Measurements from ENCODE around the gene RSPH1. TPM values are rescaled to one million over a fixed set of nuclear protein-coding genes. Genes with fewer than 3 reads are reported as not detected.

RSPH1 gene
- total RNA-seq, 2 donors from 2014 or later, result not detected

GRCh38 chr21:42461185-42461520 lies 34.9 kb downstream of the RSPH1 start:
- no peak for DNase-seq (ENCODE audit: low spot score)
- TF ChIP-seq CTCF (IDR thresholded peaks at IDR 0.05), result no peak
- Histone ChIP-seq H3K4me1 (no peaks in the 10 kb centered on the region), H3K27ac (no peak overlapping the region), H3K4me3 (no peak overlapping the region), H3K36me3 (no peaks in the 10 kb centered on the region), H3K27me3 (no peaks in the 10 kb centered on the region), H3K9me3 (no peaks in the 10 kb centered on the region)

DNA sequence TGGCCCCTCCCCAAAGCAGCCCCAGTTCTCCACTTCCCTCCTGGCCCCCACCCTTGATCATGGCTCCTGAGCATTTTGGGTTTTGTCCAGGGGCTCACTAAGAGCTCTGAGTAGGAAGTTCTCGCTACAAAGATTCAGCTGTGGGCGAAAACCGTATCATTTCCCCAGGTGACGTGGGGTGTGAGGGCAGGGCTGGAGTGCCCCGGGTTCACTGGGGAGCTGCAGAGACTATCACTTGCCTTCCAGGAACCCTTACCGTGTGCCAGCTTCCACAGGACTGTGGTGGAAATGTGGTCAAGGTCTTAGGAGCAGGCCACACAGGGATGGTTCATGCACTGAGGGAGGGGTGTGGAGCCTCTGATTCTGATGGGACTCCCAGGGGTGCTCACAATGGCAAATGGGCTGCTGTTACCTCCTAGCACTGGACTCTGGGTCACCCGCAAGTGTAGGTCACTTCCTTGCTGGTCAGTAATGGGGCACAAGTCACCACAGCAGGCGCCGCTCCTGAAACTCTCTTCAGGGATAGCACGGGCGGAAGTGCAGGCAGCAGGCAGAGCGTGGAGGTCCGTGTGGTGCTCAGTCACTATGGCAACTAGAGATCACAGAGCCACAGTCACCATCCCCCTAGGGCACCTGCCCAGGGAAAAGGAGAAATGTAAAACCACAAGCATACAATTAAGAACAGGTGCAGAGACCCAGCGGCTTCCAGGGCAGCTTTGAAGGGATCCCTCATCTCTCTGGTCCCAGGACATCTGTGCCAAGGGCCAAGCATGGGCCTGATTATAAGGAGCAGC lies 35.4 kb downstream of the RSPH1 start:
- no peak for TF ChIP-seq CTCF (IDR thresholded peaks at IDR 0.05)
- no peak overlapping the region for H3K27ac ChIP-seq
- H3K27me3 ChIP-seq, result no peaks in the 10 kb centered on the region
- no peak overlapping the region for H3K4me3 ChIP-seq
- H3K4me1 ChIP-seq, result no peaks in the 10 kb centered on the region
- no peaks in the 10 kb centered on the region for H3K9me3 ChIP-seq
- DNase-seq (ENCODE audit: low spot score), result no peak
- no peaks in the 10 kb centered on the region for H3K36me3 ChIP-seq

- TF ChIP-seq CTCF (IDR thresholded peaks at IDR 0.05), result no peak
- Histone ChIP-seq H3K9me3 (no peaks in the 10 kb centered on the region), H3K27me3 (no peaks in the 10 kb centered on the region), H3K36me3 (no peaks in the 10 kb centered on the region), H3K4me3 (no peak overlapping the region), H3K27ac (no peak overlapping the region), H3K4me1 (no peaks in the 10 kb centered on the region)
- no peak for DNase-seq (ENCODE audit: low spot score)
Measured at GRCh38 chr21:42459546-42460215, 36.3 kb downstream of the RSPH1 start.

DNA sequence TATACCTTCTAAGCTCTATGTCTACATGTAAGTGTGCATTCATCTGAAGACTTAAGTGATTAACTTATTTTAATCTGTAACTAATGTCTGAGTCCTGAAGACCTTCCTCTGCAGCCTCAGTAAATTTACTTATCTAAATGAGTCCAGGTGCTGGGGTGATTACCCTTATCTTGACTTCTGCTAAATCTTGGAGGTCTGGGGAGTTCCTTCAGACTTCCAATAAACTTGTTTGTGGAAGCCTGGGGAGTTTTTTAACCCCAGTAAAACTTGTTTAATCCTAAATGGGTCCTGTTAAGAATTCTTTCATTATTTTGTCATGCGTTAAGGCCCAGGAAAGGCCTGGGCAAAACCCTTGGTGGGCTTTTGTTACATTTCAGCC lies 37.0 kb downstream of the RSPH1 start:
- no peak for DNase-seq (ENCODE audit: low spot score)
- Histone ChIP-seq H3K27me3 (no peaks in the 10 kb centered on the region), H3K27ac (no peak overlapping the region), H3K4me3 (no peak overlapping the region), H3K4me1 (no peaks in the 10 kb centered on the region), H3K36me3 (no peaks in the 10 kb centered on the region), H3K9me3 (no peaks in the 10 kb centered on the region)
- TF ChIP-seq CTCF (IDR thresholded peaks at IDR 0.05), result no peak

DNA sequence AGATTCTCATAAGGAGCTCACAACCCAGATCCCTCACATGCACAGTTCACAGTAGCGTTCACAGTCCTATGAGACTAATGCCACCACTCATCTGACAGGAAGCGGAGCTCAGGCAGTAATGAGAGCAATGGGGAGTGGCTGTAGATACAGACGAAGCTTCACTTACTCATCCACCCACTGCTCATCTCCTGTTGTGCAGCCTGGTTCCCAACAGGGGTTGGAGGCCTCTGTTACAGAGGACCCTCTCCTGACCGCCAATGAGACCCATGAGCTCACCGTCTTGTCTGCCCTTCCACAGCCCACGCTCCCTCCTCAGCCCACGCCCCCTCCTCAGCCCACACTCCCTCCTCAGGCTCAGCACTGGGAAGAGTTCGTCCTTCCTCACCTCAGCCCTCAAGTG lies 39.6 kb downstream of the RSPH1 start:
- DNase-seq (ENCODE audit: low spot score), result no peak
- no peak overlapping the region for H3K4me3 ChIP-seq
- no peak for TF ChIP-seq CTCF (IDR thresholded peaks at IDR 0.05)
- H3K27ac ChIP-seq, result no peak overlapping the region
- H3K36me3 ChIP-seq, result no peaks in the 10 kb centered on the region
- H3K9me3 ChIP-seq, result no peaks in the 10 kb centered on the region
- no peaks in the 10 kb centered on the region for H3K27me3 ChIP-seq
- H3K4me1 ChIP-seq, result no peaks in the 10 kb centered on the region
